Pons (tissue), 1 donor: ENCODE measurements around the gene RUFY4.

Experiments
- DNase-seq: peaks from one replicate; pipeline ENCODE4 v3.0.0-alpha.2; 2016; ENCODE audit warnings: low spot score

RUFY4 gene

GRCh38 chr2:218063896-218064295 lies 5.2 kb upstream of the RUFY4 start:
- DNase-seq: no peak

GRCh38 chr2:218065239-218066006 lies 3.6 kb upstream of the RUFY4 start:
- DNase-seq: no peak

GRCh38 chr2:218066926-218067515 lies 2.0 kb upstream of the RUFY4 start:
- no peak for DNase-seq

GRCh38 chr2:218067523-218067922 lies 1.5 kb upstream of the RUFY4 start:
- DNase-seq: no peak

GRCh38 chr2:218069606-218070300 lies 700 bp downstream of the RUFY4 start:
- no peak for DNase-seq

DNA sequence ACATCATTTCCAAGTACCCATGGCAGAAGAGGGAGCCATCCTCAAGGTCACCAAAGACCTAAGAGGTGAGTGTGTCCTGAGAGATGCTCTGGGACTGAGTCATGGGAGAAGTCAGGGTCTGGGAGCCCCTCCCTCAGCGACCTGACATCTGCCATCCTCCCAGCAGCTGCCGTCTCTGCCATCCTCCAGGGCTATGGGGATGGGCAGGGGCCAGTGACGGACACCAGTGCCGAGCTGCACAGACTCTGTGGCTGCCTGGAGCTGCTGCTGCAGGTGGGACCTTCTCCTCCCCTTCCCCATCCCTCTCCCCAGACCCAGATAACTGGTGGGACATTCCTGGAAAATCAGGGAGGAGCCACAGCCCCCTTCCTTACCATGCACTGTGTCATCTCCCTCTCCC lies 1.5 kb downstream of the RUFY4 start:
- DNase-seq: no peak

GRCh38 chr2:218071218-218071937 lies 2.3 kb downstream of the RUFY4 start:
- DNase-seq: no peak

GRCh38 chr2:218072002-218072401 lies 2.9 kb downstream of the RUFY4 start:
- no peak for DNase-seq

- no peak for DNase-seq
Observed at GRCh38 chr2:218072478-218073024, 3.5 kb downstream of the RUFY4 start.

GRCh38 chr2:218073185-218073584 lies 4.1 kb downstream of the RUFY4 start:
- no peak for DNase-seq

GRCh38 chr2:218074031-218074430 lies 5.0 kb downstream of the RUFY4 start:
- no peak for DNase-seq

DNA sequence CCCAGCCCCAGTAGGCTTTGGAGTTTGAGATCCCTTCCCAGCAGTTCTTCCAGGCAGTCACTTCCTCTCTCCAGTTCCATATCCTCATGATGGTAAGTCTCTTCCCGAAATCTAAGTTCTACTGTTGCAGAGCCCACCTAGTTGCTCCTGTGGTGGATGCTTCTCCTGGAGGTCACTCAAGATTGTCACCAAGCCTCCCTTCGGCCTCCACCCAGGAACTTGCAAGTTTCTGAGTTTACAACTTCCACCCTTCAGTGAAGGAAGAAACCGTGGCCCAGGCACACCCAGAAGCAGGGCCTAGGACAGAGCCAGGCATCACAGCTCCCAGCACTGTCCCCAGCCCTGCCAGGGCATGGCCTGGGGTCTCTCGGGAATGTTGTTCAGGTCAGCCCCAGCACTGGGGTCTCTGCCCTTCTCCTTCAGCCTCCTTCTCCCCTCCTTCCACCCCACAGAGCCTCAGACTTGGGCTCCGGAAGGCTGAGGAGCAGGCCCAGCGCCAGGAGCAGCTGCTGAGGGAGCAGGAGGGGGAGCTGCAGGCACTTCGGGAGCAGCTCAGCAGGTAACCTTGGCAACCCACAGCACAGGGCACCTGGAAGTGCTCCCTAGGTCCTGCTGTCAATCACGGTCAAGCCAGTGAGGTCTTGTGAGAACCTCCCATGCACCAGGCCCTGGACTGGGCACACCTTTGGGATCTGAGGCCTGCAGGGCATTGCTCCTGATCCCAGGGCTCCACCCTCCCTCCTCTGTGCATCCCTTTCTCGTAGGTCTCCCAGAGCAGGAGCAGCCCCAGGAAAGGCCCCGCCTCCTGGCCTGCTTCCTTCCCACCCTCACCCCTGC lies 7.1 kb downstream of the RUFY4 start:
- DNase-seq: no peak

- DNase-seq: no peak
Observed at GRCh38 chr2:218077464-218078216, 8.6 kb downstream of the RUFY4 start.

DNA sequence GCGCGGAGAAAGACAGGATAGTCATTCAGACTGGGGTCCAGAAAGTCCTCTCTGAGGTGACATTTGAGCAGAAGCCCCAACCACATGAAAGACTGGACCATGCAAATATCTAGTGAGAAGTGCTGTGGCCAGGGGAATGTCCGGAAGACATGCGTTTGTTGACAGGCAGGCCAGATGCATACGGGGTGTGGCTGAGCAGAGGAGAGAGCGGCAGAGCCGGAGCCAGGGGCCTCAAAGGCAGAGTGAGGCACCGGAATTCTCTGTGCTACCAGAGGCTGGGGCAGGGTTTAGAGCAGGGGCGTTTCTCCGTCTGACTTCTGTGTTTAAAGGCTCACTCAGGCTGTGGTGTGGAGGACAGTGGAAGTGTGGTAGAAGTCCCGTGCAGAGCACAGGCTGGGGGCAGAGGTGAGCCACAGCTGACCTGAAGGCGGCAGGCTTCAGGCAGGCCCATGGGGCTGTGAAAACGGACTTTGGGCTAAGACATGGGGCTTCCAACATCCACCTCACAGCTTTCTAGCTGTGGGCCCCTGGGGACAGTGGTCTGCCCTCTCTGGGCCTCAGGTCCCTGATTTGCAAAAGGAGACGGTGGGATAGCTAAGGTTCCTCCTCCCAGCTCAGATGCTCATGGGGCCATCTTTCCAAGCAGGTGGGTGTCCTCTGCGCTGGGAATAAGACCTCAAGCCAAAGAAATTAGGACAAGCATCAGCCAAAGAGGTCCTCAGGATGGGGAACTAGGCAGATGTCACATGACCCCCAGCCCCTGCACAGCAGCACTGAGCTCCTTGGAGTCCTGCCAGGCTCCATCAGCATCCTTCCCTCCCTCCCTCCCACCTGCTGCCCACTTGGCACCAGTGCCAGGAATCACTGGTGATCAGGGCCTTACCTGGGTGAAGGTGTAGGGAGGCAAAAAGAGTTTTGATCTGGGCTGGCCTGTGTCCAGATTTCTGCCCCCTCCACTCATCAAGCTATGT lies 11.2 kb downstream of the RUFY4 start:
- DNase-seq: no peak

GRCh38 chr2:218081063-218081462 lies 12.0 kb downstream of the RUFY4 start:
- DNase-seq: no peak

DNA sequence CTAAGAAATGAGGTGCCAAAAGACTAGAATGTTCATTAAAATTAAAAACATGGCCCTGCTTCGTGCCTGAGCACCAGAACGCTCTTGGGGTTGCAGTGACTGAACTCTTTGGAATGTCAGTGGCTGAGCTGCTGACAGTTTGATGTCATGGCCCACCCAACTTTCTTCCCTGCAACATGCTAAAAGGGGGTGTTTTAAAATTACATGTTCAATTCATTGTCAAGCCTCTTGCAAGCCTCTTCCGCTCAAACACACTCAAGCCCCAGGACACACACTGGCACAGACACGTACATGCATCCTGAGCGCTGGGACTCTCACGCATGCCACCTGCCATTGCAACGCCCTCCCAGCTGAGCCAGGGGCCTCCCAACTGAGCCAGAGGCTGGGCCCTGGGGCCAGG lies 12.6 kb downstream of the RUFY4 start:
- no peak for DNase-seq

- no peak for DNase-seq
Observed at GRCh38 chr2:218082586-218083351, 13.7 kb downstream of the RUFY4 start.

- no peak for DNase-seq
Observed at GRCh38 chr2:218083352-218083676, 14.3 kb downstream of the RUFY4 start.

- no peak for DNase-seq
Observed at GRCh38 chr2:218086478-218086877, 17.4 kb downstream of the RUFY4 start.
